HEK293 (cell line): ENCODE results near the gene TRPM5.

Experiments
- CTCF ChIA-PET: fragments of 350-600 bp; formaldehyde crosslinking; extraction: SDS; loops from one replicate; lab custom pipeline; 2021; ENCODE audit warnings: antibody characterized with exemption; lab: Yijun Ruan, JAX
- POLR2A ChIA-PET: fragments of 300-600 bp; formaldehyde crosslinking; extraction: SDS; loops from one replicate; lab custom pipeline; 2020; ENCODE audit warnings: antibody characterized with exemption, inconsistent platforms; lab: Yijun Ruan, JAX
- H3K27ac ChIP-seq: fragments of 200-500 bp; sonication (Bioruptor generic); 2 replicates; pipeline ENCODE4 v1.5.1; 2014; ENCODE audit warnings: low read depth, low read length, control low read depth, inconsistent platforms; ENCODE audit errors: extremely low read depth
- H3K36me3 ChIP-seq, 2 experiments: fragments of 200-500 bp in 1 of 2; sonication (Bioruptor generic) in 1 of 2; 1 replicate in 1 of 2; 2 replicates in 1 of 2; pipeline ENCODE4 v1.5.1; 2014 to 2017; ENCODE audit warnings: inconsistent platforms in 2 of 2, low read length in 2 of 2; ENCODE audit not compliant: control insufficient read depth in 2 of 2, insufficient read depth in 1 of 2
- H3K4me1 ChIP-seq: fragments of 200-500 bp; sonication (Bioruptor generic); 2 replicates; pipeline ENCODE4 v1.5.1; 2014; ENCODE audit warnings: mild to moderate bottlenecking, low read length, inconsistent platforms; ENCODE audit not compliant: control insufficient read depth, insufficient read depth
- H3K4me3 ChIP-seq: 2 replicates; pipeline ENCODE4 v1.5.1; 2011; ENCODE audit warnings: low read depth, mild to moderate bottlenecking, control low read depth, low read length, moderate library complexity
- H3K9me3 ChIP-seq: fragments of 200-500 bp; sonication (Bioruptor generic); 2 replicates; pipeline ENCODE4 v1.5.1; 2014; ENCODE audit warnings: low read depth, low read length, inconsistent platforms; ENCODE audit not compliant: control insufficient read depth, insufficient read depth
- BCL11A ChIP-seq: fragments of 450-650 bp; formaldehyde crosslinking; IDR thresholded peaks from 2 replicates; pipeline ENCODE4 v1.5.1; 2016; ENCODE audit warnings: low read depth, missing biosample characterization, missing genetic modification characterization
- IKZF3 ChIP-seq: fragments of 450-650 bp; IDR thresholded peaks from 2 replicates; pipeline ENCODE4 v1.5.0; 2018; ENCODE audit warnings: missing biosample characterization, mild to moderate bottlenecking, missing genetic modification characterization, moderate library complexity
- KLF1 ChIP-seq: fragments of 450-650 bp; formaldehyde crosslinking; IDR thresholded peaks from 2 replicates; pipeline ENCODE4 v1.5.1; 2016; ENCODE audit warnings: missing biosample characterization, missing genetic modification characterization
- KLF9 ChIP-seq: fragments of 450-650 bp; formaldehyde crosslinking; IDR thresholded peaks from 2 replicates; pipeline ENCODE4 v1.5.1; 2016; ENCODE audit warnings: missing biosample characterization, missing genetic modification characterization, low read depth
- MZF1 ChIP-seq: fragments of 450-650 bp; formaldehyde crosslinking; IDR thresholded peaks from 2 replicates; pipeline ENCODE4 v1.5.1; 2017; ENCODE audit warnings: missing biosample characterization, missing genetic modification characterization, borderline replicate concordance
- RBAK ChIP-seq: fragments of 450-650 bp; formaldehyde crosslinking; IDR thresholded peaks from 2 replicates; pipeline ENCODE4 v1.5.1; 2016; ENCODE audit warnings: missing biosample characterization, missing genetic modification characterization
- SETDB1 ChIP-seq: IDR thresholded peaks from one replicate; pipeline ENCODE4 v1.6.1; 2017; ENCODE audit warnings: mild to moderate bottlenecking, low read length, moderate library complexity, mixed read lengths; ENCODE audit not compliant: insufficient read length
- ZBTB49 ChIP-seq: fragments of 450-650 bp; formaldehyde crosslinking; IDR thresholded peaks from 2 replicates; pipeline ENCODE4 v1.5.1; 2016; ENCODE audit warnings: missing biosample characterization, missing genetic modification characterization, low read depth
- ZFP37 ChIP-seq: fragments of 450-650 bp; formaldehyde crosslinking; IDR thresholded peaks from 2 replicates; pipeline ENCODE4 v1.5.1; 2016; ENCODE audit warnings: missing biosample characterization, missing genetic modification characterization
- ZNF114 ChIP-seq: fragments of 450-650 bp; formaldehyde crosslinking; IDR thresholded peaks from 2 replicates; pipeline ENCODE4 v1.5.0; 2017; ENCODE audit warnings: missing biosample characterization, missing genetic modification characterization
- ZNF221 ChIP-seq: fragments of 450-650 bp; formaldehyde crosslinking; IDR thresholded peaks from 2 replicates; pipeline ENCODE4 v1.5.1; 2017; ENCODE audit warnings: missing biosample characterization, missing genetic modification characterization, borderline replicate concordance
- ZNF223 ChIP-seq: fragments of 450-650 bp; formaldehyde crosslinking; IDR thresholded peaks from 2 replicates; pipeline ENCODE4 v1.5.1; 2016; ENCODE audit warnings: missing biosample characterization, missing genetic modification characterization
- ZNF280C ChIP-seq: fragments of 450-650 bp; formaldehyde crosslinking; IDR thresholded peaks from 2 replicates; pipeline ENCODE4 v1.5.1; 2016; ENCODE audit warnings: missing biosample characterization, missing genetic modification characterization
- ZNF391 ChIP-seq: fragments of 450-650 bp; formaldehyde crosslinking; IDR thresholded peaks from 2 replicates; pipeline ENCODE4 v1.5.1; 2016; ENCODE audit warnings: low read depth, missing biosample characterization, missing genetic modification characterization, borderline replicate concordance
- ZNF555 ChIP-seq: fragments of 450-650 bp; formaldehyde crosslinking; conservative IDR thresholded peaks from 2 replicates; pipeline ENCODE4 v1.5.1; 2017; ENCODE audit warnings: missing biosample characterization, mild to moderate bottlenecking, missing genetic modification characterization, inconsistent platforms
- ZNF571 ChIP-seq: fragments of 450-650 bp; formaldehyde crosslinking; IDR thresholded peaks from 2 replicates; pipeline ENCODE4 v1.5.0; 2017; ENCODE audit warnings: missing biosample characterization, missing genetic modification characterization
- TF ChIP-seq, protein P1 (sequence below): fragments of 450-650 bp; formaldehyde crosslinking; IDR thresholded peaks from 2 replicates; pipeline ENCODE4 v1.5.1; 2016; ENCODE audit warnings: missing biosample characterization, missing genetic modification characterization
- TF ChIP-seq, protein P2 (sequence below): fragments of 450-650 bp; formaldehyde crosslinking; IDR thresholded peaks from 2 replicates; pipeline ENCODE4 v1.5.1; 2017; ENCODE audit warnings: missing biosample characterization, missing genetic modification characterization
- TF ChIP-seq, protein P3 (sequence below): fragments of 450-650 bp; formaldehyde crosslinking; IDR thresholded peaks from 2 replicates; pipeline ENCODE4 v1.5.1; 2016; ENCODE audit warnings: missing biosample characterization, missing genetic modification characterization

The TRPM5 gene

GRCh38 chr11:2483426-2483825 lies 39.1 kb upstream of the TRPM5 start:
- Histone ChIP-seq H3K4me3 (no peak overlapping the region), H3K9me3 (no peaks in the 10 kb centered on the region), H3K36me3 (no peaks in the 10 kb centered on the region), H3K4me1 (no peaks in the 10 kb centered on the region), H3K27ac (no peak overlapping the region)
- TF ChIP-seq ZNF114 (no peak), RBAK (tag by site-specific recombination) (no peak), ZNF555 (no peak), ZNF391 (tag by site-specific recombination) (no peak), ZNF571 (tag by site-specific recombination) (no peak), ZFP37 (no peak), KLF1 (tag by site-specific recombination) (no peak), BCL11A (tag by site-specific recombination) (no peak), SETDB1 (no peak), MZF1 (no peak), ZNF221 (no peak), IKZF3 (tag by site-specific recombination) (no peak), KLF9 (tag by site-specific recombination) (no peak)
- TF ChIP-seq, protein P1, sequence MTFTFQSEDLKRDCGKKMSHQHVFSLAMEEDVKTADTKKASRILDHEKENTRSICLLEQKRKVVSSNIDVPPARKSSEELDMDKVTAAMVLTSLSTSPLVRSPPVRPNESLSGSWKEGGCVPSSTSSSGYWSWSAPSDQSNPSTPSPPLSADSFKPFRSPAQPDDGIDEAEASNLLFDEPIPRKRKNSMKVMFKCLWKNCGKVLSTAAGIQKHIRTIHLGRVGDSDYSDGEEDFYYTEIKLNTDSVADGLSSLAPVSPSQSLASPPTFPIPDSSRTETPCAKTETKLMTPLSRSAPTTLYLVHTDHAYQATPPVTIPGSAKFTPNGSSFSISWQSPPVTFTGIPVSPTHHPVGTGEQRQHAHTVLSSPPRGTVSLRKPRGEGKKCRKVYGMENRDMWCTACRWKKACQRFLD = no peak
- ChIA-PET POLR2A (no interaction called here), CTCF (interaction anchor here (0.7 to 1.2 kb wide), 2 partner anchors 21 to 47 kb away, joined by 3 to 4 read pairs; no protein-coding TSS in a partner anchor)

DNA sequence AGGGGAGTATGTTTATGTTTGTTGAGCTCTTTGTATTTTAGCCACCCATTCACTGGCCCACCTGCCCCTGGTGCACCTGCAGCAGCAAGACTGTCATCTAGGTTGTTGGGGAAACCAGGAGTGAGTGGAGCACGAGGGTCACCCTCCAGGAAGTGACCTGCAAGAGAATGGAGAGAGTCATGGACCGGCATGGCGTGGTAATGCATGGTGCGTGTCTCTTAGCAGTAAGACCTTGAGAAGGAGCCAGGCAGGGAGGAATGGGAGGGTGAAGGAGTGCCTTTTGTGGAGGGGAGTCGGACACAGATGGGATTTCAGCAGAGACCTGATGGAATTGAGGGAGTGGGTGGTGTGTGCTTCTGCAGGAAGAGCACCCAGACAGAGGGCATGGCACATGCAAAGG lies 38.4 kb upstream of the TRPM5 start:
- Histone ChIP-seq H3K4me3 (no peak overlapping the region), H3K36me3 (no peaks in the 10 kb centered on the region), H3K9me3 (no peaks in the 10 kb centered on the region), H3K27ac (no peak overlapping the region), H3K4me1 (no peaks in the 10 kb centered on the region)
- TF ChIP-seq, protein P2, sequence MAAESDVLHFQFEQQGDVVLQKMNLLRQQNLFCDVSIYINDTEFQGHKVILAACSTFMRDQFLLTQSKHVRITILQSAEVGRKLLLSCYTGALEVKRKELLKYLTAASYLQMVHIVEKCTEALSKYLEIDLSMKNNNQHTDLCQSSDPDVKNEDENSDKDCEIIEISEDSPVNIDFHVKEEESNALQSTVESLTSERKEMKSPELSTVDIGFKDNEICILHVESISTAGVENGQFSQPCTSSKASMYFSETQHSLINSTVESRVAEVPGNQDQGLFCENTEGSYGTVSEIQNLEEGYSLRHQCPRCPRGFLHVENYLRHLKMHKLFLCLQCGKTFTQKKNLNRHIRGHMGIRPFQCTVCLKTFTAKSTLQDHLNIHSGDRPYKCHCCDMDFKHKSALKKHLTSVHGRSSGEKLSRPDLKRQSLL (tag by site-specific recombination) = no peak
- TF ChIP-seq, protein P3, sequence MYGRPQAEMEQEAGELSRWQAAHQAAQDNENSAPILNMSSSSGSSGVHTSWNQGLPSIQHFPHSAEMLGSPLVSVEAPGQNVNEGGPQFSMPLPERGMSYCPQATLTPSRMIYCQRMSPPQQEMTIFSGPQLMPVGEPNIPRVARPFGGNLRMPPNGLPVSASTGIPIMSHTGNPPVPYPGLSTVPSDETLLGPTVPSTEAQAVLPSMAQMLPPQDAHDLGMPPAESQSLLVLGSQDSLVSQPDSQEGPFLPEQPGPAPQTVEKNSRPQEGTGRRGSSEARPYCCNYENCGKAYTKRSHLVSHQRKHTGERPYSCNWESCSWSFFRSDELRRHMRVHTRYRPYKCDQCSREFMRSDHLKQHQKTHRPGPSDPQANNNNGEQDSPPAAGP (tag by site-specific recombination) = no peak
- TF ChIP-seq ZNF280C (tag by site-specific recombination) (no peak), ZNF223 (no peak), BCL11A (tag by site-specific recombination) (no peak), ZBTB49 (no peak), ZNF555 (no peak)
- ChIA-PET CTCF (no interaction called here), POLR2A (no interaction called here)
